Activated CD4-positive, alpha-beta T cell treated with anti-CD3 and anti-CD28 coated beads, Interleukin-10, Interleukin-2, amounts not matched to agents 100 ng/mL and 50 ng/mL, durations not matched to agents 16 hours and 8 hours (primary cell): Measurements from ENCODE around the gene YJEFN3.
A peak's percentile ranks its signal among the peaks of the same experiment; 100 is the strongest.

Experiments
- DNase-seq: peaks from one replicate; pipeline ENCODE4 v3.0.0-alpha.2; 2020

The YJEFN3 gene, protein sequence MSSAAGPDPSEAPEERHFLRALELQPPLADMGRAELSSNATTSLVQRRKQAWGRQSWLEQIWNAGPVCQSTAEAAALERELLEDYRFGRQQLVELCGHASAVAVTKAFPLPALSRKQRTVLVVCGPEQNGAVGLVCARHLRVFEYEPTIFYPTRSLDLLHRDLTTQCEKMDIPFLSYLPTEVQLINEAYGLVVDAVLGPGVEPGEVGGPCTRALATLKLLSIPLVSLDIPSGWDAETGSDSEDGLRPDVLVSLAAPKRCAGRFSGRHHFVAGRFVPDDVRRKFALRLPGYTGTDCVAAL

GRCh38 chr19:19528721-19529490 is at the start of gene YJEFN3:
Gene YJEFN3 (plus strand): TSS chr19:19528911. CDS start chr19:19528933, 22 bp downstream.
- no peak for DNase-seq

- DNase-seq: peak; percentile 62
Observed at GRCh38 chr19:19480688-19481087, 48.0 kb upstream of the YJEFN3 start.

- no peak for DNase-seq
Observed at GRCh38 chr19:19482809-19483596, 45.7 kb upstream of the YJEFN3 start.

DNA sequence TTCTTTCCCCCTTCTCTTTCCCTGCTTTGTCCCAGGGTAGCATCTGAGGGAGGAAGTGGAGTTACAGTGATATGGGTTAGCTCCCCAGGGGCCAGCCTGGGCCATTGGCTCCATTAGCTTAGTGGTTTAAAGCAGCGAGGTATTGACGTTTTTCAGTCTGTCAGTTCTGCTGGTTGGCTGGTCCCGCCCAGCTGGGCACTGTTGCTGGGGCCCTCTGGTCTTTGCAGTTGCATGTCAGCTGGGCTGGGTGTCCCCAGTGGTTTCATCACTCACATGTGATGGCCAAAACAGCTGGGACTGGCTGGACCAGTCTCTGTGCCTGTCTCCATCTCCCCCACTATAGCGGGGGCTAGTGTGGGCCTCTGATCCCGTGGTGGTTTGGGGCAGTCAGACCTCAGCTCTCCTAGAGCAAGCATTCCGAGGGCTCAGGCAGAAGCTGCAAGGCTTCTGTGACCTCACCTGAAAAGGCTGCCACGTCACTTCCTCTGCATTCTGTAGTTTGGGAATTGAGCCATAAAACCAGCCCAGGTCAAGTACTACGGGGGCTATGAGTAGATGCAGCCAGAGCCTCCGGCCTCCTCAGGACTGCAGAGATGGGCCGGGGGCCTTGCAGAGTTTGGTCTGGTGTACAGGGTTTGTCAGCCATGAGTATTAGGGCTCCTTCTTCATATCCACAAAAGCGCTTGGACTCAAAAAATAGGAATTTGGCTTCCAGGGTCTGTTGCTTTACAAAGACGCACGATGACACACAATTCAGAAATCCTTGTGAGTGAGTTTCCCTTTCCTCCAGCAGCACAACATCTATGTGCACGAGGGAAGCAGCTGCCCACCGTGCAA is 43.3 kb upstream of the YJEFN3 start:
- no peak for DNase-seq

GRCh38 chr19:19485998-19486290 is 42.8 kb upstream of the YJEFN3 start:
- DNase-seq: no peak

DNA sequence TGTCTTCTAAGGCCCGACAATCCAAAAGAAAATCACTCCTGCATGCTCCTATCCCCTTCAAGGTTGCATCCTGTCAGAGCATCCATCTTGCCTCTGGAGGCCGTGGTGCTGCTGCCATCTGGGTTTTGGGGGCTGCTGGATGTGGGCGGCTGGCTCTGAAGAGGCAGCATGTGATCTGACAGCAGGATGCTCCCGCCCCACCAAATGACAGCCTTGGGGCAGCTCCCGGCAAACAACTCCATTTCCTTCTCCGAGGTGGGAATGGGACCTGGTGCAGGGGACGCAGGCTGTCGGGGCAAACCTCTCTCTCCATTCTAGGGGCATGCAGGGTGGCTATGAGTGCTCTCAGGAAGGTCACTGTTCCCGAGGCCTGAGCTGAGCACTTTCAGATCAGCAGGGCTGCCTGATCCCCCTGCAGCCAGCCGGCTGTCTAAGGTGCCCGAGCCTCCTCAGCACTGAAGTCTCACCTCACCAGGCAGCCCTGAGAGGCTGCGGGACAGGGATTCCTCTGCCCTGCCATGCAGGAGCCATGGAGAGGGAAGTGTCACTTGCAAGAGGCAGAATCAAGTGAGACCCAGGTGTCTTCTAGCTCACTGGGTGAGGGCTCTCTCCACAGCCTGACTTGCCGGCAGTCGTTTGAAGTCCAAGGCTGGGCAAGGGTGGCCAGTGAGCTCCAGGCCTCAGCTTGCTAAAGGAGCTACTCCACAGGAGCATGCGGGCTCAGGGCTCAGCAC is 42.2 kb upstream of the YJEFN3 start:
- no peak for DNase-seq

DNA sequence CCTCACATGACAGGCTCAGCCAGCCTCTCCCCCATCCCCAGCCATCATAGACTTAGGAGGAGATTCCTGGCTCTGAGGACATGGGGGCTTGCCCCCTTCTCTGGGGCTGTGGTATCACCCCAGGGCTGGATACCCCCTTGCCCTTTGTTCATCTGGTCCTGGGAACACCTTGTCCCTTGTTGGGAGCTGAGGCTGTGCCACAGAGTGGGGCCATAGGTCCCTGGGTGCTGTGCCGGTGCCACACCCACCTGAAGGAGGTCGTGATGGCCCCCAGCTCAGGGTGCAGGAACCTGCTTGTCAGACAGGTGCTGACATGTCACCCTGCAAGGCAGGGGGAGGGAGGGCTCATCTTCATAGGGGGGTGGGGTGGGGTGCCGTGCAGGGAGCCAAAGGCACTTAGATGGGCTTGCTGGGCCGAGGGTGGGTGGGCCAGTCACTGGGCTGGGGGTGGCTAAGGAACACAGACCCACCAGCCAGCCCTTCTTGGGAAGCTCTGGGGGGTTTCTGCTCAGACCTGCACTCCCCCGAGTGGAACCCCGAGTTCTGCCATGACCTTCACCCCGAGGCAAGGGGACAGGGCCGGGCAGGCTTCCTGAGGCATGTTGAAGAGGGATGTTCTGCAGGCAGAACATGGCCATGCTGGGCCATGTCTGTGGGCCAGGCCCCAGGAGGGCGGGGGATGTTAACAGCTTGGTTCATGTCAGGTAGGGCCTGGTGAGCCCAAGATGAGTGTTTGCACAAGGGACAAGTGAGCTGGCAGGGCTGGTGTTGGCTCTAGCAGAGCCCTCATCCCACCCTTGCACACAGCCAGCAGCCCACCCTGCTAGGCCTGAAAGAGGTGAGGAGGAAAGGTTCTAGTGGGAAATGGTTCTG is 41.4 kb upstream of the YJEFN3 start:
- no peak for DNase-seq

DNA sequence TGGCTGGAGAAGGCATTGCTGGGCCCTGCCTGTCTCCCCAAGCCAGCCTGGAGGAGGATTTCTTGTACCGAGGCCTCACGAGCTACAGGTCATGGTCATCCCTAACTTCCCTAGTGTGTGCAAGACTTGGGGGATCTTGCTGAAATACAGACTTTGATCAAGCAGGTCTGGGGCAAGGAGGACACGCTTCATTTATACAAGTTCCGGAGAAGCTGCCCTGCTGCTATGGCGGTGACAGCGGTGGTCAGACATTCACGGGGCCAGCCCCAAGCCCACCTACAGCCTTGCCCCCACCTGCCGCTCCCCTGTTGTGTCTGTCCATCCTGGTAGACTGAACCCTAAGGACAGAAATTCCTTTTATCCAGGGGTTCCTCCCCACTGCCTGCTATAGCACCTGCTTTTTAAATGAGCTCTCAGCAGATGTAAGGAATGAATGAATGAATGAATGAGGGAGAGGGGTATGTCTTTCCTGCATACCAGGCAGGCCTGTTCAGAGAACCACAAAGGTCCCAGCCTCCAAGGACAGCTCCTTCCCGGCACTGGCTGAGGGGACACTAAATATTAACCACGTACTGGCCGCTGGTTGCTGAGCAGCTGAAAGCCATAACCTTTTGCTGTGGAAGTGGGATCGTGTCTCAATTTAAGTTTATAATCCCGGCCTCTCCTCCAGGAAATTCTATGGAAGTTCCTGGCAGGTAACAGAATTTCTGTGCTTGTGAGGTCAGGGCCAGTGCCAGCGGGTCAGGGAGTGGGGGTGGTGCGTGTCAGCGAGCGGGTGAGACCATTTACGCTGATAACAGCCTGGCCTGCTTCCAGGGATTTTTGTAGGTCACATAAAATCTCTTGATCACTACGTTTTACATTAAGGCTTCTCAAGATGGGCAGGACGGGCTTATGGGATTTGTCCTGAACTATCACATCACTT is 40.5 kb upstream of the YJEFN3 start:
- no peak for DNase-seq

DNA sequence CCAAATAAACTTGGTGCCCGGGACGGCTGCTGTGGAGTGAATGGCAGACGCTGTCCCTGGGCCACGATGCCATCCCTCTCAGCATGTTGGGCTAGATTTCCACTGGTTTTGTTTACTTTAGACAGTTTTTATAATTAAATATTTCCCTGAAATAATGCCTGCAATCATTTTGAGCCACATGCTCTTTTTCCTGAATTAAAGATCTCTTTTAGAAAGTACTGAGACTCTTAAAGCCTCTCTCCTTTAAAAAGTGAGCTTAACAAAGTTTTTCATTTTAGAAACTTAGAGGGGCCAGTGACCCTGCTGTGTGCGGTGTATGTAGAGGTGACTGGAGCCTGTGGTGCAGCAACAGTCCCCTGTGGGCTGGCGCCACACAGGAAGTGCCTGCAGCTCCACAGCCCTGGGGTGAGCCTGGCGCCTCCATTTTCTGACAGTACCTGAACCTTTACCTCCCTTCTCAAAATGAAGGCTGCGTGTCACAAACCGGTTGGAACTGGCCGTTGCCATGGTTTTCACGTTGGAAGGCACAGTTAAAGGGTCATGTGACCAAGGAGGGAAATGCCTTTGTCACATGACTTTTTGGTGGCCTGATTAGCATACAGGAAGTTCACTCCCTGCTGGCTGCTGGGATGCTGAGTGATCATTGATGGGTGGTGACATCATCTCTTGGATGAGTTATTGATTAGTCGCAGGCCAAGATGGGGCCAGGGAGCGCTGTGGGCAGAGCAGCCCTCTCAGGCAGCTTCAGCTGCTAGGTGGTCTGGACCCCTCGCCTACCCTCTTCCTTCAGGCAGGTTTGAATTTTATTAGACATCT is 39.6 kb upstream of the YJEFN3 start:
- DNase-seq: peak; percentile 98

DNA sequence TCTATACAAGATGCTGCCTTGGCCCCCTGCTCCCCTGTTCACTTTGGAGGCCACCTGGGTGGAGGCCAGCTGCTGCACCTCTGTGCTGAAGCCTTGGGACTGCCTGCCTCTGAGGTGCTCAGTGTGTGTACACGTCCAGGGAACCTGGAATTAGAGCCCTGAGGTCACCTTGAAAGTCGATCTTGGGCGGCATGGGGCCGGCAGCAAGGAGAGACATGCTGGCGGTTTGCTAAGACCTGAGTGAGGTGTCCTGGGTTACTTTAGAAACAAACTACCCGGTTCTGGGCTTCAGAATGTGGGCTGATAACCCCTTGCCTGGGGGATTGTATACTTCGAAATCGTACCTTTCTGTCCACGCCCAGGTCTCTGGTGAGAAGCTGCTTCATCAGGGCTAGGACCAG is 38.9 kb upstream of the YJEFN3 start:
- DNase-seq: no peak

- peak; percentile 85 for DNase-seq
Observed at GRCh38 chr19:19490214-19490968, 38.3 kb upstream of the YJEFN3 start.

DNA sequence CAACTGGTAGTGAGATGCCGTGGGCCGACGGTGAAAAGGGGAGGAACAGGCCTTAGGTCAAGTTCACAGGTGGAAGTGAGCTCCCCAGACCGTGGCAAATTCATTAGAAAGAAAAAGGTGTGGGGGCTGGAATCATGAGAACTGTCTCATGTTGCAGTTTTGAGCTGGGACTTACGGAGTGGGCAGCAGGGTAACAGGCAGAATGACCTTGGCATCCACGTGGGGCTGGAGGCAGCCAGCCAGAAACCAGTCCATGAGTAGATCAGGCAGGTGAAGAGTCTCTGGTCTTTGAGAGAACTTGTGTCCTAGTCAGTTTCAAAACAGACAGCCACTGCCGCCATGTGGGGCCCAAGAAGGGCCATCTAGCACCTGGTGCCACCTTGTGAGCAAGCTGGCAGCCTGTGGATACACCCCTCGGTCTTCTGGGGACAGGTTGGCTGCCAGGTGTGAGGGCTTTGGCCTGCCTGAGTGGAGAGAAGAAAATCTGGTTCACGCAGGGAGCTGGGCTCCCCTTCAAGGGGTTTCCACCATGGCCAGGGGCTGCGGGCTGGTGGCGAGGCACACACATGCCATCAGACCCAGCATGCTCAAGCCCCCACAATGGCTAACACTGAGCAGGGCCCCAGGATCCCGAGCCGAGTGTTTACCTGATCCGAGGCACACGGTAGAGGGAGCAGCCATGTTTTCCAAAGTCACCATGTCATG is 37.2 kb upstream of the YJEFN3 start:
- no peak for DNase-seq

- no peak for DNase-seq
Observed at GRCh38 chr19:19492026-19492610, 36.6 kb upstream of the YJEFN3 start.

DNA sequence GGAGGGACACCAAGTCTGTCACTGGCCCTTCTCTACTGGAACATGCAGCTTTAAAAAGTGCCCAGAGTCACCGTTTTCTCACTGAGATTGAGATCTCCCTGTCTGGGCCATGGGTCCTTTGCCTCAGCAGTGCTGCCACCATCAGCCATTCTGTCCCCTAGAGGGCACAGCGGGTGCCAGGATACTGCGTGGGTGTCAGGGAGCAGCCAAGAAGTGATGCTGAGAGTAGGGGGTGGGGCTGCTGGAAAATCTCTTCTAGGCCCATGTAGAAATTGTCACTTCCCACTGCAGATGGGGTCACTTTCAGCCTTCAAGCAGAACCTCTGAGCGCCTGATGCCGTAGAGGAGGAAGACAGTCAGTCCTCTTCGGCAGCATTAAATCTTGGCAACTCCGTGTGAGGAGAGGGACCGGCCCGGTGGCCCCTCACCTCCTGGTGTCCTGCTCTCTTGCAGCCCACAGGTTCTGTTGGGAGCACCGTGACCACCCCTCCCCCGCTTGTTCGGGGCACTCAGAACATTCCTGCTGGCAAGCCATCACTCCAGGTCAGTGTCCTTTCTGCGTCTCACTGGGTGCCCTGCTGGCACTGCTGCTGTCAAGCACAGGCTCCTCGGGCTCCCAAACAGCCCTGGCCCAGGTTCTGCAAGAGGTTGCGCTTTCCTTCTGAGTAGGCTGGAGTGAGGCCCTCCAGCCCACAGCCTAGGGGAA is 34.7 kb upstream of the YJEFN3 start:
- no peak for DNase-seq

DNA sequence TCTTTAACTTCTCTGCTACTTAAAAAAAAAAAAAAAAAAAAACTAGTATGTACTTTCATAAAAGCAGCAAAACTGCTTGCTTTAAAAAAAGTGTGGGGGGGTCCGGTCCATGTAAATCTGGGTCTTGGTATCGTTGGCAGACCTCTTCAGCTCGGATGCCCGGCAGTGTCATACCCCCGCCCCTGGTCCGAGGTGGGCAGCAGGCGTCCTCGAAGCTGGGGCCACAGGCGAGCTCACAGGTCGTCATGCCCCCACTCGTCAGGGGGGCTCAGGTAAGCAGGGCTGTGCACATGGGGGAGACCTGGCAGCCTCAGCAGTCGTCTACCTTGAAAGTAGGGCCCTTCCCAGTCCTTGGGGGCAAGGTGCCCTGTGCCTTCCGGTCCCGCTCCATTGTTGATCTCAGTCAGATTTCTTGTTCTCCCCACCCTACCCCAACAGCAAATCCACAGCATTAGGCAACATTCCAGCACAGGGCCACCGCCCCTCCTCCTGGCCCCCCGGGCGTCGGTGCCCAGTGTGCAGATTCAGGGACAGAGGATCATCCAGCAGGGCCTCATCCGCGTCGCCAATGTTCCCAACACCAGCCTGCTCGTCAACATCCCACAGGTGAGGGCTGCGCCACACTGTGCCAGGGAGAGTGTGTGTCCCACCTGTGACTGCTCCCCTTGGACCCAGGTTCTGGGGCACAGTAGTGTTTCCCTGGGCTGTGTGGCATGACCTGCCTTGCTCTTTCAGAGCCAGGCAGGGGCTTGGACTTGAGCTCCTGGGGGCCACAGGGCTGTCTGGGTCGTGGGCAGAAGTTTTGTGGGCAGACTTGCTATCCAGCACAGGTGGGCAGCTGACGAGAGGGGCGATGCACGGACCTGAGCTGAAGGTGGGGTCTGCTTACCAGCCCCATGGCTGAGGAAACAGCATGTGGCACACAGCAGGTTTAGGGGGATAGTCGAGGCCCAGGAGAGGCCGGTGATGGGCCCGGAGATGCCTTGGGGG is 32.8 kb upstream of the YJEFN3 start:
- no peak for DNase-seq
